DND-41 (cell line): ENCODE measurements around the gene AGK.

Experiments used
- EZH2 ChIP-seq: IDR thresholded peaks from 3 replicates; pipeline ENCODE4 v1.6.1; 2012; ENCODE audit warnings: borderline replicate concordance, low read depth, mild to moderate bottlenecking, moderate library complexity, low read length, inconsistent platforms; ENCODE audit not compliant: severe bottlenecking
- TF ChIP-seq, protein P1 (sequence below): IDR thresholded peaks from 2 replicates; pipeline ENCODE4 v1.5.1; 2012; ENCODE audit warnings: borderline replicate concordance, low read length, moderate library complexity, mild to moderate bottlenecking; ENCODE audit not compliant: poor library complexity, severe bottlenecking; ENCODE audit errors: extremely low read depth

DNA sequence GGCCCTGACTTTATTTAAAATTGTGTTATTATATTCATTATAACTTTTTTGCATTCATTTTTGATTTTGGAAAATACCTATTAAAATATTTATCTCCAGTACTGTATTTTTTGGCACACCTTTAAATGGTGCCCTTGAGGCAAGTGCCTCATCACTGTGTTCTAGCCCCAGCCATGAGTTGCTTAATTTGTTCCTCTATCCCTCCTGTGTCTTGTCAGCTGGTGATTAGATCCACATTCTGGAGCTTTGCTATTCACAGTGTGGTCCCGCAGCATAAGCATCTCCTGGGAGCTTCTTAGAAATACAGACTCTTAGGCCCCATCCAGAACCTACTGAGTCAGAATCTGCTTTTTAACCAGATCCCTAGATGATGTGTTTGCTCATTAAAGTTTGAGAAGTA lies 19.8 kb downstream of the AGK start:
- TF ChIP-seq, protein P1, sequence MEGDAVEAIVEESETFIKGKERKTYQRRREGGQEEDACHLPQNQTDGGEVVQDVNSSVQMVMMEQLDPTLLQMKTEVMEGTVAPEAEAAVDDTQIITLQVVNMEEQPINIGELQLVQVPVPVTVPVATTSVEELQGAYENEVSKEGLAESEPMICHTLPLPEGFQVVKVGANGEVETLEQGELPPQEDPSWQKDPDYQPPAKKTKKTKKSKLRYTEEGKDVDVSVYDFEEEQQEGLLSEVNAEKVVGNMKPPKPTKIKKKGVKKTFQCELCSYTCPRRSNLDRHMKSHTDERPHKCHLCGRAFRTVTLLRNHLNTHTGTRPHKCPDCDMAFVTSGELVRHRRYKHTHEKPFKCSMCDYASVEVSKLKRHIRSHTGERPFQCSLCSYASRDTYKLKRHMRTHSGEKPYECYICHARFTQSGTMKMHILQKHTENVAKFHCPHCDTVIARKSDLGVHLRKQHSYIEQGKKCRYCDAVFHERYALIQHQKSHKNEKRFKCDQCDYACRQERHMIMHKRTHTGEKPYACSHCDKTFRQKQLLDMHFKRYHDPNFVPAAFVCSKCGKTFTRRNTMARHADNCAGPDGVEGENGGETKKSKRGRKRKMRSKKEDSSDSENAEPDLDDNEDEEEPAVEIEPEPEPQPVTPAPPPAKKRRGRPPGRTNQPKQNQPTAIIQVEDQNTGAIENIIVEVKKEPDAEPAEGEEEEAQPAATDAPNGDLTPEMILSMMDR, result no peak
- TF ChIP-seq EZH2, result no peak
